OCI-LY7 (cell line): ENCODE measurements around the gene KCNQ2. TPM values are rescaled to one million over a fixed set of nuclear protein-coding genes. Genes with fewer than 3 reads are reported as not detected.

Experiments used
- BruUV-seq: library from RNA; stranded (reverse); fragments of 400-500 nt; replicated peaks from 2 replicates; lab custom pipeline; 2021; lab: Mats Ljungman, UMichigan
- CTCF ChIA-PET: fragments of 300-600 bp; sonication (Branson Sonifier 250); formaldehyde crosslinking; loops from one replicate; lab custom pipeline; 2022; ENCODE audit warnings: antibody characterized with exemption; ENCODE audit not compliant: unreplicated experiment; lab: Charles Lee
- POLR2A ChIA-PET: fragments of 300-600 bp; sonication (Branson Sonifier 250); formaldehyde crosslinking; loops from one replicate; lab custom pipeline; 2022; ENCODE audit warnings: antibody characterized with exemption; lab: Charles Lee
- DNase-seq: peaks from one replicate; pipeline ENCODE4 v3.0.0-alpha.2; 2015; ENCODE audit warnings: low spot score
- H2AFZ ChIP-seq: fragments of 200-600 bp; sonication (generic), shearing (Covaris generic); 2 replicates; pipeline ENCODE4 v1.6.1; 2014; ENCODE audit warnings: mild to moderate bottlenecking, antibody characterized with exemption, low read length, moderate library complexity
- H3K27ac ChIP-seq: fragments of 200-600 bp; sonication (generic); 2 replicates; pipeline ENCODE4 v1.5.1; 2014; ENCODE audit warnings: mixed run types, low read depth, mild to moderate bottlenecking, moderate library complexity, low read length, inconsistent platforms; ENCODE audit not compliant: poor library complexity, severe bottlenecking
- H3K36me3 ChIP-seq: fragments of 200-600 bp; sonication (generic); 2 replicates; pipeline ENCODE4 v1.6.1; 2014; ENCODE audit warnings: mild to moderate bottlenecking, antibody characterized with exemption, low read length, moderate library complexity, mixed read lengths; ENCODE audit not compliant: insufficient read depth
- H3K4me1 ChIP-seq: fragments of 200-600 bp; sonication (generic); 2 replicates; pipeline ENCODE4 v1.5.1; 2014; ENCODE audit warnings: mild to moderate bottlenecking, low read length; ENCODE audit not compliant: insufficient read depth, poor library complexity, severe bottlenecking
- H3K4me2 ChIP-seq: fragments of 200-600 bp; sonication (generic); 2 replicates; pipeline ENCODE4 v1.6.1; 2014; ENCODE audit warnings: mild to moderate bottlenecking, low read length
- H3K4me3 ChIP-seq: fragments of 200-600 bp; sonication (generic); 2 replicates; pipeline ENCODE4 v1.5.1; 2014; ENCODE audit warnings: mild to moderate bottlenecking, low read depth, low read length; ENCODE audit not compliant: poor library complexity, severe bottlenecking
- H3K79me2 ChIP-seq: fragments of 200-600 bp; sonication (generic); 2 replicates; pipeline ENCODE4 v1.6.1; 2016; ENCODE audit warnings: low read depth, mild to moderate bottlenecking, low read length, moderate library complexity, mixed read lengths; ENCODE audit not compliant: insufficient read depth
- H3K9me2 ChIP-seq: fragments of 200-600 bp; sonication (generic); 2 replicates; pipeline ENCODE4 v1.6.1; 2016; ENCODE audit warnings: mild to moderate bottlenecking, low read length, mixed read lengths; ENCODE audit not compliant: insufficient read depth
- H3K9me3 ChIP-seq: fragments of 200-600 bp; sonication (generic); 2 replicates; pipeline ENCODE4 v1.6.1; 2014; ENCODE audit warnings: mild to moderate bottlenecking, mixed run types, low read length, mixed read lengths
- H4K20me1 ChIP-seq: fragments of 200-600 bp; sonication (generic); 2 replicates; pipeline ENCODE4 v1.6.1; 2014; ENCODE audit warnings: mild to moderate bottlenecking, antibody characterized with exemption, low read length, moderate library complexity, mixed read lengths; ENCODE audit not compliant: insufficient read depth
- CTCF ChIP-seq: fragments of 200-600 bp; sonication (generic); conservative IDR thresholded peaks from 2 replicates; pipeline ENCODE4 v1.5.1; 2014; ENCODE audit warnings: mild to moderate bottlenecking, antibody characterized with exemption, low read length, moderate library complexity, mixed read lengths
- EZH2phosphoT487 ChIP-seq: fragments of 200-600 bp; sonication (generic); IDR thresholded peaks from 2 replicates; pipeline ENCODE4 v1.6.1; 2018; ENCODE audit warnings: low read depth, borderline replicate concordance, mild to moderate bottlenecking, mixed run types, antibody characterized with exemption, low read length, moderate library complexity, mixed read lengths
- intact Hi-C: fragments of 100-400 bp; cut with micrococcal nuclease; formaldehyde crosslinking; loops from one replicate; pipeline ENCODE4 v1.10.0; 2022; ENCODE audit not compliant: unreplicated experiment
- total RNA-seq, 2 experiments: library from RNA; depleted of rRNA in 1 of 2; stranded (reverse); fragments of >200 nt in 1 of 2; shearing (Covaris generic) in 1 of 2; gene quantifications; 2 replicates each; pipeline ENCODE4 v1.2.3, GENCODE V29; 2014 to 2022

Gene KCNQ2
- total RNA-seq, 2 experiments from 2014 or later, result not detected

DNA sequence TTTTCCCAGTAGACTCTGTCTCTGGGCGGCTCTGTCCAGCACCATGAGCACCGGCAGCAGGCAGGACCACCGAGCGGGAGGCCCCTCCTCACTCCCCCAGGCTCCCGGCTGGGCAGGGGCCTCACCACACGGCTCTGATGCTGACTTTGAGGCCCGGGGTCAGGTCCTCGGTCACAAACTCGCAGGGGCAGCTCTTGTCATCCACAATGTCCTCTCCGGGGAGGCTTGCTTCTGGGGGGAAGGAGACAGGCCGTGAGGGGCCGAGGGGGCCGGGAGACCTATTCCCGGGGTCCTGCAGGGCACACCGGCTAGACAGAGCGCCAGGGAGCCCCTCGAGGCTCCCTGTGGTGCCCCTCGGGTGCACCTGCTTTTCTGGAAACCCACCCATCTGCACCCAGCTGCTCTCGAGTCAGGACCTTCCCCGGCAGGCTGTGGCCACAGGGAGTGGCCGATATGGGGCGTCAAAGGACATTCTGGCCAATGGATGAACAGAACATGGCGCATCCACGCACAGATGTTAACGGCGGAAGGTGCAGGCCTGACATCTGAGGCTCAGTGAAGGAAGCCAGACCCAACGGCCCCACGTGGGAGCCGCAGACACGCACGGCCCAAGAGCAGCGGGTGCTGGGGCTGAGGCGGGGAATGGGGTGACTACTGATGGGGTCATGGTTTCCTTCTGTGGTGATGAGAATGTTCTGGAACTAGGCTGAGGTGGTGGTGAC, 58.3 kb downstream of the KCNQ2 start:
- no TSS peak for BruUV-seq
- H3K36me3 ChIP-seq, result no peaks in the 10 kb centered on the region
- H3K79me2 ChIP-seq, result no peaks in the 10 kb centered on the region
- POLR2A ChIA-PET, result no interaction called here
- TF ChIP-seq EZH2phosphoT487, result no peak
- no peak for TF ChIP-seq CTCF
- DNase-seq, result no peak
- no peaks in the 10 kb centered on the region for H3K4me1 ChIP-seq
- no peaks in the 10 kb centered on the region for H3K9me2 ChIP-seq
- H3K27ac ChIP-seq, result no peak overlapping the region
- no peaks in the 10 kb centered on the region for H3K9me3 ChIP-seq
- no peaks in the 10 kb centered on the region for H4K20me1 ChIP-seq
- intact Hi-C loops, result no loop called here
- H2AFZ ChIP-seq, result no peak overlapping the region
- H3K4me3 ChIP-seq, result no peak overlapping the region
- CTCF ChIA-PET, result no interaction called here
- no peak overlapping the region for H3K4me2 ChIP-seq

DNA sequence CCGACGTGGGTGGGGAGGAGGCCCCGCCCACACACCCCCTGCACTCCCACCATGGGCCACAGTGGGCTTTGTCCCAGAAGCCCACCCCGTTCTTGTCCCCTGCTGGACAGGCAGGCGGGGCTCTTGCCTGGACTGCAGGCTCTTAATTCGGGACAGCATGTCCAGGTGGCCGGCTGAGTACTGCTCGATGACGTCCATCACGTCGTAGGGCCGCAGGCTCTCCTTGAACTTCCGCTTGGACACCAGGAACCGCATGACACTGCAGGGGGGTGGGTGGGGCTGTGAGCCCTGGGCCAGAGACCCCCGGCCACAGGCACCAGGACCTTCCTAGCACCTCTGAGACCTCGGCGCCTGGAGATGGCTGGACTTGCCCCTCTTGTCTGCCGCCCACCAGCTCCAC, 59.1 kb downstream of the KCNQ2 start:
- no peak overlapping the region for H3K27ac ChIP-seq
- DNase-seq, result no peak

More for the DNA sequence above, 59.1 kb downstream of the KCNQ2 start:
- ChIA-PET POLR2A (no interaction called here), CTCF (no interaction called here)
- Histone ChIP-seq H3K9me3 (no peaks in the 10 kb centered on the region), H3K4me1 (no peaks in the 10 kb centered on the region), H3K79me2 (no peaks in the 10 kb centered on the region), H3K4me3 (no peak overlapping the region), H2AFZ (no peak overlapping the region), H4K20me1 (no peaks in the 10 kb centered on the region), H3K9me2 (no peaks in the 10 kb centered on the region), H3K36me3 (no peaks in the 10 kb centered on the region), H3K4me2 (no peak overlapping the region)
- BruUV-seq, result no TSS peak
- intact Hi-C loops, result no loop called here
- TF ChIP-seq CTCF (no peak), EZH2phosphoT487 (no peak)
